A549 (cell line): ENCODE data around the gene ADAMTS12. TPM values are rescaled to one million over a fixed set of nuclear protein-coding genes. Genes with fewer than 3 reads are reported as not detected.

ENCODE experiments used
- ATAC-seq, 2 experiments: fragments of 200-7000 bp in 1 of 2; fragments of >200 bp in 1 of 2; cut with Nextera tagmentation in 1 of 2; cut with Tn5 transposase in 1 of 2; 3 replicates each; pipeline versions ENCODE4 v1.8.0 to v1.9.1; 2018 to 2020; ENCODE audit warnings: mild to moderate bottlenecking in 1 of 2, moderate library complexity in 1 of 2
- CTCF ChIA-PET: fragments of 300-600 bp; sonication (Branson Sonifier 250); formaldehyde crosslinking; extraction: SDS; loops from one replicate; lab custom pipeline; 2021; ENCODE audit warnings: antibody characterized with exemption, inconsistent platforms; lab: Yijun Ruan, JAX
- POLR2A ChIA-PET: fragments of 350-600 bp; formaldehyde crosslinking; extraction: SDS; loops from one replicate; lab custom pipeline; 2021; ENCODE audit warnings: antibody characterized with exemption, inconsistent platforms; lab: Yijun Ruan, JAX
- DNase-seq, 2 experiments: peaks; one replicate each; pipeline versions ENCODE4 v3.0.0 to v3.0.0-alpha.2; 2011 to 2016; ENCODE audit warnings: low read depth in 1 of 2, low spot score in 1 of 2
- FAIRE-seq: peaks from 2 replicates; lab custom pipeline; 2011; peaks lifted over from hg19 to GRCh38; lab: Jason Lieb, UNC
- H3K27ac ChIP-seq, 2 experiments: fragments of >200 bp; sonication (Bioruptor Twin); formaldehyde crosslinking; 3 replicates each; pipeline ENCODE4 v1.5.1; 2016 to 2017
- H3K4me1 ChIP-seq: fragments of >200 bp; sonication (Bioruptor Twin); formaldehyde crosslinking; 3 replicates; pipeline ENCODE4 v1.6.1; 2016
- H3K4me2 ChIP-seq: fragments of >200 bp; sonication (Bioruptor Twin); formaldehyde crosslinking; 3 replicates; pipeline ENCODE4 v1.6.1; 2016
- H3K4me3 ChIP-seq: fragments of >200 bp; sonication (Bioruptor Twin); formaldehyde crosslinking; 3 replicates; pipeline ENCODE4 v1.5.1; 2016
- H3K9me3 ChIP-seq: fragments of >200 bp; sonication (Bioruptor Twin); formaldehyde crosslinking; 3 replicates; pipeline ENCODE4 v1.6.1; 2016
- CBX2 ChIP-seq: fragments of 200-600 bp; sonication (generic); IDR thresholded peaks from 2 replicates; pipeline ENCODE4 v1.6.1; 2016; ENCODE audit warnings: low read depth, mild to moderate bottlenecking, borderline replicate concordance
- CBX8 ChIP-seq: fragments of 200-600 bp; sonication (generic); IDR thresholded peaks from 2 replicates; pipeline ENCODE4 v1.6.1; 2016
- CEBPB ChIP-seq, 2 experiments: fragments of >200 bp in 1 of 2; sonication (Bioruptor Twin) in 1 of 2; formaldehyde crosslinking in 1 of 2; IDR thresholded peaks; 2 replicates each; pipeline ENCODE4 v1.6.1; 2012 to 2016
- CHD2 ChIP-seq: fragments of 150-350 bp; IDR thresholded peaks from 2 replicates; pipeline ENCODE4 v1.6.1; 2014; ENCODE audit warnings: low read length; ENCODE audit not compliant: partially characterized antibody
- CHD4 ChIP-seq: fragments of 200-600 bp; sonication (generic); IDR thresholded peaks from 2 replicates; pipeline ENCODE4 v1.6.1; 2016; ENCODE audit warnings: antibody characterized with exemption, mild to moderate bottlenecking, borderline replicate concordance
- E2F6 ChIP-seq: IDR thresholded peaks from 2 replicates; pipeline ENCODE4 v1.6.1; 2012; ENCODE audit warnings: low read depth, borderline replicate concordance
- EHF ChIP-seq: fragments of 250-450 bp; sonication (Bioruptor Pico); IDR thresholded peaks from 2 replicates; pipeline ENCODE4 v1.5.0; 2020; ENCODE audit warnings: mild to moderate bottlenecking
- ELK1 ChIP-seq: fragments of 150-350 bp; IDR thresholded peaks from 2 replicates; pipeline ENCODE4 v1.6.1; 2014; ENCODE audit warnings: low read depth, mild to moderate bottlenecking, low read length
- EP300 ChIP-seq, 2 experiments: fragments of >200 bp; sonication (Bioruptor Twin); formaldehyde crosslinking; IDR thresholded peaks; 2 replicates in 1 of 2; 3 replicates in 1 of 2; pipeline ENCODE4 v1.6.1; 2016 to 2017
- ESRRA ChIP-seq: fragments of 150-350 bp; IDR thresholded peaks from 2 replicates; pipeline ENCODE4 v1.6.1; 2014; ENCODE audit warnings: mild to moderate bottlenecking, low read length, borderline replicate concordance
- FOSB ChIP-seq: fragments of 250-450 bp; sonication (Bioruptor Pico); IDR thresholded peaks from 2 replicates; pipeline ENCODE4 v1.5.0; 2020; ENCODE audit warnings: mild to moderate bottlenecking, moderate library complexity
- FOSL2 ChIP-seq, 2 experiments: fragments of 450-650 bp in 1 of 2; fragments of >200 bp in 1 of 2; sonication (Bioruptor Twin) in 1 of 2; formaldehyde crosslinking; IDR thresholded peaks; 2 replicates each; pipeline versions ENCODE4 v1.5.0 to v1.6.1; 2016 to 2020; ENCODE audit warnings: mild to moderate bottlenecking in 1 of 2, moderate library complexity in 1 of 2
- FOXS1 ChIP-seq: fragments of 250-450 bp; sonication (Bioruptor Pico); IDR thresholded peaks from 2 replicates; pipeline ENCODE4 v1.5.0; 2020; ENCODE audit warnings: mild to moderate bottlenecking, moderate library complexity
- GATA3 ChIP-seq: IDR thresholded peaks from 2 replicates; pipeline ENCODE4 v1.6.1; 2012; ENCODE audit warnings: borderline replicate concordance
- HDAC2 ChIP-seq: fragments of 200-600 bp; sonication (generic); IDR thresholded peaks from 2 replicates; pipeline ENCODE4 v1.6.1; 2016
- HES2 ChIP-seq: fragments of >200 bp; sonication (Bioruptor Twin); formaldehyde crosslinking; IDR thresholded peaks from 2 replicates; pipeline ENCODE4 v1.6.1; 2016
- HMGXB4 ChIP-seq: fragments of 250-450 bp; sonication (Bioruptor Pico); IDR thresholded peaks from 2 replicates; pipeline ENCODE4 v1.5.0; 2021; ENCODE audit warnings: mild to moderate bottlenecking, moderate library complexity, borderline replicate concordance
- KDM1A ChIP-seq: fragments of 200-600 bp; sonication (generic); IDR thresholded peaks from 2 replicates; pipeline ENCODE4 v1.6.1; 2016; ENCODE audit warnings: low read depth, mild to moderate bottlenecking
- MAZ ChIP-seq: fragments of 150-350 bp; IDR thresholded peaks from 2 replicates; pipeline ENCODE4 v1.6.1; 2014; ENCODE audit warnings: antibody characterized with exemption, low read depth, low read length, borderline replicate concordance
- MYC ChIP-seq: IDR thresholded peaks from 2 replicates; pipeline ENCODE4 v1.6.1; 2012; ENCODE audit warnings: mild to moderate bottlenecking, inconsistent platforms, low read length, improper control_type of control experiment, borderline replicate concordance
- NFE2L2 ChIP-seq: fragments of 150-350 bp; conservative IDR thresholded peaks from 2 replicates; pipeline ENCODE4 v1.6.1; 2014; ENCODE audit warnings: low read length
- POLR2A ChIP-seq: IDR thresholded peaks from 2 replicates; pipeline ENCODE4 v1.6.1; 2012; ENCODE audit warnings: mild to moderate bottlenecking, low read length
- RAD21 ChIP-seq, 2 experiments: fragments of >200 bp in 1 of 2; sonication (Bioruptor Twin) in 1 of 2; formaldehyde crosslinking in 1 of 2; IDR thresholded peaks in 1 of 2; conservative IDR thresholded peaks in 1 of 2; 2 replicates in 1 of 2; 3 replicates in 1 of 2; pipeline ENCODE4 v1.6.1; 2012 to 2018; ENCODE audit warnings: inconsistent platforms in 1 of 2
- RCOR1 ChIP-seq: fragments of 150-350 bp; IDR thresholded peaks from 2 replicates; pipeline ENCODE4 v1.6.1; 2014; ENCODE audit warnings: antibody characterized with exemption, low read length, low read depth
- SREBF2 ChIP-seq: fragments of 450-650 bp; IDR thresholded peaks from 2 replicates; pipeline ENCODE4 v1.6.1; 2014; ENCODE audit warnings: mild to moderate bottlenecking, moderate library complexity
- USF2 ChIP-seq: fragments of 450-650 bp; IDR thresholded peaks from 2 replicates; pipeline ENCODE4 v1.6.1; 2014; ENCODE audit warnings: antibody characterized with exemption
- ZFP36 ChIP-seq: fragments of 450-650 bp; IDR thresholded peaks from 2 replicates; pipeline ENCODE4 v1.6.1; 2014; ENCODE audit warnings: borderline replicate concordance; ENCODE audit not compliant: partially characterized antibody
- ZNF302 ChIP-seq: fragments of 250-450 bp; sonication (Bioruptor Pico); IDR thresholded peaks from 2 replicates; pipeline ENCODE4 v1.9.0; 2021; ENCODE audit warnings: inconsistent platforms, mild to moderate bottlenecking, moderate library complexity
- ZSCAN20 ChIP-seq: fragments of 250-450 bp; sonication (Bioruptor Pico); IDR thresholded peaks from 2 replicates; pipeline ENCODE4 v1.8.0; 2022; ENCODE audit warnings: mild to moderate bottlenecking, moderate library complexity
- WGBS: methylation state at CpG from one replicate; pipeline ENCODE4 v1.1.6; 2017; ENCODE audit errors: missing lambda C conversion rate; 5-methylcytosine and 5-hydroxymethylcytosine counted together
- polyA plus RNA-seq, 4 experiments: library from polyadenylated mRNA; depleted of rRNA in 3 of 4; stranded (reverse); fragments of >200 nt; fragmentation: RNase III in 1 of 4; extraction: RNeasy Plus Mini Kit Qiagen cat#74134 plus additional on column Dnase treatment in 1 of 4; gene quantifications; 2 replicates in 3 of 4; 3 replicates in 1 of 4; pipeline ENCODE4 v1.2.3, GENCODE V29; 2011 to 2017

The ADAMTS12 gene
- polyA plus RNA-seq, 2 of the 4 experiments (the other 2 are of a cell fraction) = 4.8 to 6.8 TPM

GRCh38 chr5:33641744-33642505, 249.9 kb downstream of the ADAMTS12 start:
- Histone ChIP-seq H3K4me2 (no peak overlapping the region), H3K27ac (no peak overlapping the region), H3K4me3 (no peak overlapping the region), H3K4me1 (no peaks in the 10 kb centered on the region), H3K9me3 (no peaks in the 10 kb centered on the region)
- POLR2A ChIA-PET = no interaction called here
- no peak for ATAC-seq
- FAIRE-seq = no peak
- DNase-seq = no peak
- no peak for TF ChIP-seq E2F6
- no peak for TF ChIP-seq RAD21 (conservative IDR thresholded peaks at IDR 0.05 in 1 of 2, IDR thresholded peaks at IDR 0.05 in 1 of 2)
- TF ChIP-seq USF2 = no peak
- TF ChIP-seq NFE2L2 = no peak
- TF ChIP-seq KDM1A = no peak
- no peak for TF ChIP-seq ZNF302 (CRISPR knock-in tag)
- TF ChIP-seq ESRRA = no peak
- TF ChIP-seq CHD2 = no peak
- no peak for TF ChIP-seq EP300 (IDR thresholded peaks at IDR 0.05)
- no peak for TF ChIP-seq FOSB (CRISPR knock-in tag)
- TF ChIP-seq SREBF2 = no peak
- no peak for TF ChIP-seq CBX2
- no peak for TF ChIP-seq FOXS1 (CRISPR knock-in tag)
- CTCF ChIA-PET = no interaction called here
- 49% methylated on average over 12 of the region's 12 CpGs for WGBS

GRCh38 chr5:33639474-33639873, 252.3 kb downstream of the ADAMTS12 start:
- TF ChIP-seq CBX8 (no peak), RAD21 (conservative IDR thresholded peaks at IDR 0.05 in 1 of 2, IDR thresholded peaks at IDR 0.05 in 1 of 2) (no peak), RCOR1 (no peak), E2F6 (no peak), ZFP36 (no peak), GATA3 (no peak), CHD4 (no peak), EHF (CRISPR knock-in tag) (no peak), POLR2A (no peak), MYC (no peak), FOSL2 (IDR thresholded peaks at IDR 0.05) (no peak), FOSL2 (CRISPR knock-in tag; IDR thresholded peaks at IDR 0.05) (no peak), HDAC2 (no peak), MAZ (no peak), HMGXB4 (CRISPR knock-in tag) (no peak), CEBPB (IDR thresholded peaks at IDR 0.05) (no peak), ELK1 (no peak), ZSCAN20 (no peak), HES2 (no peak)
- Histone ChIP-seq H3K9me3 (no peaks in the 10 kb centered on the region), H3K4me2 (no peak overlapping the region), H3K4me1 (no peaks in the 10 kb centered on the region), H3K4me3 (no peak overlapping the region), H3K27ac (no peak overlapping the region)
- no peak for DNase-seq
- no peak for FAIRE-seq
- 51% methylated on average over 7 of the region's 7 CpGs for WGBS
- ChIA-PET POLR2A (no interaction called here), CTCF (no interaction called here)
- no peak for ATAC-seq
